WTC11 (cell line): Measurements from ENCODE around the gene SLC15A5. TPM values are rescaled to one million over a fixed set of nuclear protein-coding genes. Genes with fewer than 3 reads are reported as not detected.

Experiments
- ATAC-seq: fragments of 200-7000 bp; cut with Tn5 transposase; 2 replicates; pipeline ENCODE4 v1.10.0; 2021; ENCODE audit warnings: mild to moderate bottlenecking, moderate library complexity
- CTCF ChIA-PET: fragments of 300-600 bp; sonication (Branson Sonifier 250); formaldehyde crosslinking; loops from one replicate; lab custom pipeline; 2021; ENCODE audit warnings: antibody characterized with exemption; lab: Charles Lee
- POLR2A ChIA-PET: fragments of 350-600 bp; sonication (Branson Sonifier 250); formaldehyde crosslinking; loops from one replicate; lab custom pipeline; 2021; ENCODE audit warnings: antibody characterized with exemption; lab: Charles Lee
- DNase-seq: peaks from one replicate; pipeline ENCODE4 v3.0.0; 2021; ENCODE audit warnings: low spot score
- H3K27ac Mint-ChIP-seq: 2 replicates; pipeline ENCODE4 v1.8.0; 2021; ENCODE audit warnings: mixed read lengths
- H3K27me3 Mint-ChIP-seq: 2 replicates; pipeline ENCODE4 v1.8.0; 2021; ENCODE audit warnings: low read depth, mild to moderate bottlenecking, moderate library complexity, mixed read lengths
- H3K36me3 Mint-ChIP-seq: 2 replicates; pipeline ENCODE4 v1.8.0; 2021; ENCODE audit warnings: mixed read lengths
- H3K4me1 Mint-ChIP-seq: 2 replicates; pipeline ENCODE4 v1.8.0; 2022; ENCODE audit warnings: mixed read lengths
- H3K4me3 Mint-ChIP-seq: 2 replicates; pipeline ENCODE4 v1.8.0; 2021; ENCODE audit warnings: mild to moderate bottlenecking, moderate library complexity, mixed read lengths
- H3K9me3 Mint-ChIP-seq: 2 replicates; pipeline ENCODE4 v1.8.0; 2021; ENCODE audit warnings: mixed read lengths
- ATF2 ChIP-seq: sonication (generic); formaldehyde crosslinking; IDR thresholded peaks from 2 replicates; pipeline ENCODE4 v1.8.1; 2022; ENCODE audit warnings: low read depth, missing genetic modification reagents, borderline replicate concordance
- CDX4 ChIP-seq: fragments of 250-450 bp; sonication (Bioruptor Pico); IDR thresholded peaks from 2 replicates; pipeline ENCODE4 v1.9.0; 2021; ENCODE audit warnings: moderate library complexity, mild to moderate bottlenecking, inconsistent platforms, borderline replicate concordance
- ESRRA ChIP-seq: sonication (generic); formaldehyde crosslinking; IDR thresholded peaks from 2 replicates; pipeline ENCODE4 v1.8.1; 2022; ENCODE audit warnings: mild to moderate bottlenecking, missing genetic modification reagents, borderline replicate concordance
- GRHL2 ChIP-seq: fragments of 250-450 bp; sonication (Bioruptor Pico); IDR thresholded peaks from 2 replicates; pipeline ENCODE4 v1.8.0; 2022; ENCODE audit warnings: mild to moderate bottlenecking, moderate library complexity; ENCODE audit not compliant: insufficient replicate concordance, severe bottlenecking
- HMGA2 ChIP-seq: fragments of 250-450 bp; sonication (Bioruptor Pico); IDR thresholded peaks from 2 replicates; pipeline ENCODE4 v1.4.0; 2021; ENCODE audit warnings: mild to moderate bottlenecking, moderate library complexity
- HMGXB4 ChIP-seq: sonication (generic); formaldehyde crosslinking; IDR thresholded peaks from 2 replicates; pipeline ENCODE4 v1.8.1; 2023; ENCODE audit warnings: mild to moderate bottlenecking, moderate library complexity, missing genetic modification reagents
- KAT7 ChIP-seq: sonication (generic); formaldehyde crosslinking; IDR thresholded peaks from 2 replicates; pipeline ENCODE4 v1.8.1; 2023; ENCODE audit warnings: missing genetic modification reagents, mild to moderate bottlenecking, borderline replicate concordance
- MXD4 ChIP-seq: fragments of 250-450 bp; sonication (Bioruptor Pico); IDR thresholded peaks from 2 replicates; pipeline ENCODE4 v1.8.0; 2021; ENCODE audit warnings: mild to moderate bottlenecking, moderate library complexity, borderline replicate concordance
- NR2C2 ChIP-seq: sonication (generic); formaldehyde crosslinking; IDR thresholded peaks from 2 replicates; pipeline ENCODE4 v1.8.0; 2022; ENCODE audit warnings: mild to moderate bottlenecking, missing genetic modification reagents
- OVOL2 ChIP-seq: fragments of 250-450 bp; sonication (Bioruptor Pico); IDR thresholded peaks from 2 replicates; pipeline ENCODE4 v1.9.0; 2021; ENCODE audit warnings: mild to moderate bottlenecking, borderline replicate concordance
- PRRX2 ChIP-seq: fragments of 250-450 bp; sonication (Bioruptor Pico); IDR thresholded peaks from 2 replicates; pipeline ENCODE4 v1.8.0; 2021; ENCODE audit warnings: mild to moderate bottlenecking
- SOX15 ChIP-seq: fragments of 250-450 bp; sonication (Bioruptor Pico); IDR thresholded peaks from 2 replicates; pipeline ENCODE4 v1.9.0; 2021; ENCODE audit warnings: mild to moderate bottlenecking
- SP1 ChIP-seq: sonication (generic); formaldehyde crosslinking; conservative IDR thresholded peaks from 2 replicates; pipeline ENCODE4 v1.8.1; 2022; ENCODE audit warnings: missing genetic modification reagents
- ZBTB21 ChIP-seq: sonication (generic); formaldehyde crosslinking; IDR thresholded peaks from 2 replicates; pipeline ENCODE4 v1.8.1; 2023; ENCODE audit warnings: mild to moderate bottlenecking, missing genetic modification reagents, borderline replicate concordance
- ZNF396 ChIP-seq: fragments of 250-450 bp; sonication (Bioruptor Pico); IDR thresholded peaks from 2 replicates; pipeline ENCODE4 v1.8.0; 2021; ENCODE audit warnings: mild to moderate bottlenecking, moderate library complexity, borderline replicate concordance
- ZNF423 ChIP-seq: fragments of 250-450 bp; sonication (Bioruptor Pico); IDR thresholded peaks from 2 replicates; pipeline ENCODE4 v2.1.2; 2022; ENCODE audit warnings: mild to moderate bottlenecking, moderate library complexity
- ZNF425 ChIP-seq: fragments of 250-450 bp; sonication (Bioruptor Pico); conservative IDR thresholded peaks from 2 replicates; pipeline ENCODE4 v1.9.0; 2021; ENCODE audit warnings: mild to moderate bottlenecking
- total RNA-seq: library from RNA; stranded (reverse); gene quantifications from 3 replicates; pipeline ENCODE4 v1.2.3, GENCODE V29; 2021
- TF ChIP-seq, protein P1 (sequence below): sonication (generic); formaldehyde crosslinking; IDR thresholded peaks from 2 replicates; pipeline ENCODE4 v1.8.0; 2022; ENCODE audit warnings: mild to moderate bottlenecking, missing genetic modification reagents
- TF ChIP-seq, protein P2 (sequence below): sonication (generic); formaldehyde crosslinking; IDR thresholded peaks from 2 replicates; pipeline ENCODE4 v1.8.0; 2023; ENCODE audit warnings: missing genetic modification reagents
- TF ChIP-seq, protein P3 (sequence below): fragments of 200-600 bp; IDR thresholded peaks from 2 replicates; pipeline ENCODE4 v1.8.0; 2022; ENCODE audit warnings: antibody characterized with exemption

SLC15A5 gene
- total RNA-seq, 1 experiment from 2014 or later: not detected

DNA sequence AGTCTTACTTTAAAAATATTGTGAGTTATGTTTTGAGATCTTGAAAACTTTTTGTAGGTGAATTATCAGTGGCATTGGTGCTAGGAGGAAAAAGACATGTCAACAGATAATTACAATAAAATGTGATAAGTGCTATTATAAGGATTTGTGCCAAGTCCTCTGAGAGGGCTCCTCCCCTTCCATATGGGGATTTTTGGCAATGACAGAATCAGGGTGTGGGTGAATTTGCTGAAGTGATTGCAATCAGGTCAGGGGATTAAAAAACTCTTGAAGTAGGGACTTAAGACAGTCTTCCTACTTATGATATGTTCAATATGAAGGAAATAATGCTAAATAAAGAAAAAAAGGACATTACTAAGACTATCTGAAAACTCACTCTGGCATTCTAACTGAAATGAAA is 122.5 kb downstream of the SLC15A5 start:
- Mint-ChIP-seq H3K36me3 (no peaks in the 10 kb centered on the region), H3K27me3 (no peaks in the 10 kb centered on the region), H3K4me3 (no peak overlapping the region), H3K9me3 (no peaks in the 10 kb centered on the region), H3K27ac (no peak overlapping the region), H3K4me1 (no peaks in the 10 kb centered on the region)
- ATAC-seq (no peak), DNase-seq (no peak)
- no peak for TF ChIP-seq ZNF396 (CRISPR knock-in tag)
- no peak for TF ChIP-seq ATF2 (CRISPR knock-in tag)
- TF ChIP-seq, protein P1, sequence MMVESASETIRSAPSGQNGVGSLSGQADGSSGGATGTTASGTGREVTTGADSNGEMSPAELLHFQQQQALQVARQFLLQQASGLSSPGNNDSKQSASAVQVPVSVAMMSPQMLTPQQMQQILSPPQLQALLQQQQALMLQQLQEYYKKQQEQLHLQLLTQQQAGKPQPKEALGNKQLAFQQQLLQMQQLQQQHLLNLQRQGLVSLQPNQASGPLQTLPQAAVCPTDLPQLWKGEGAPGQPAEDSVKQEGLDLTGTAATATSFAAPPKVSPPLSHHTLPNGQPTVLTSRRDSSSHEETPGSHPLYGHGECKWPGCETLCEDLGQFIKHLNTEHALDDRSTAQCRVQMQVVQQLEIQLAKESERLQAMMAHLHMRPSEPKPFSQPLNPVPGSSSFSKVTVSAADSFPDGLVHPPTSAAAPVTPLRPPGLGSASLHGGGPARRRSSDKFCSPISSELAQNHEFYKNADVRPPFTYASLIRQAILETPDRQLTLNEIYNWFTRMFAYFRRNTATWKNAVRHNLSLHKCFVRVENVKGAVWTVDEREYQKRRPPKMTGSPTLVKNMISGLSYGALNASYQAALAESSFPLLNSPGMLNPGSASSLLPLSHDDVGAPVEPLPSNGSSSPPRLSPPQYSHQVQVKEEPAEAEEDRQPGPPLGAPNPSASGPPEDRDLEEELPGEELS (CRISPR knock-in tag): no peak
- no peak for TF ChIP-seq ESRRA (CRISPR knock-in tag)
- TF ChIP-seq SOX15: no peak
- no peak for TF ChIP-seq HMGA2 (CRISPR knock-in tag)
- TF ChIP-seq, protein P2, sequence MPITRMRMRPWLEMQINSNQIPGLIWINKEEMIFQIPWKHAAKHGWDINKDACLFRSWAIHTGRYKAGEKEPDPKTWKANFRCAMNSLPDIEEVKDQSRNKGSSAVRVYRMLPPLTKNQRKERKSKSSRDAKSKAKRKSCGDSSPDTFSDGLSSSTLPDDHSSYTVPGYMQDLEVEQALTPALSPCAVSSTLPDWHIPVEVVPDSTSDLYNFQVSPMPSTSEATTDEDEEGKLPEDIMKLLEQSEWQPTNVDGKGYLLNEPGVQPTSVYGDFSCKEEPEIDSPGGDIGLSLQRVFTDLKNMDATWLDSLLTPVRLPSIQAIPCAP: no peak
- TF ChIP-seq CDX4 (CRISPR knock-in tag): no peak
- TF ChIP-seq, protein P3, sequence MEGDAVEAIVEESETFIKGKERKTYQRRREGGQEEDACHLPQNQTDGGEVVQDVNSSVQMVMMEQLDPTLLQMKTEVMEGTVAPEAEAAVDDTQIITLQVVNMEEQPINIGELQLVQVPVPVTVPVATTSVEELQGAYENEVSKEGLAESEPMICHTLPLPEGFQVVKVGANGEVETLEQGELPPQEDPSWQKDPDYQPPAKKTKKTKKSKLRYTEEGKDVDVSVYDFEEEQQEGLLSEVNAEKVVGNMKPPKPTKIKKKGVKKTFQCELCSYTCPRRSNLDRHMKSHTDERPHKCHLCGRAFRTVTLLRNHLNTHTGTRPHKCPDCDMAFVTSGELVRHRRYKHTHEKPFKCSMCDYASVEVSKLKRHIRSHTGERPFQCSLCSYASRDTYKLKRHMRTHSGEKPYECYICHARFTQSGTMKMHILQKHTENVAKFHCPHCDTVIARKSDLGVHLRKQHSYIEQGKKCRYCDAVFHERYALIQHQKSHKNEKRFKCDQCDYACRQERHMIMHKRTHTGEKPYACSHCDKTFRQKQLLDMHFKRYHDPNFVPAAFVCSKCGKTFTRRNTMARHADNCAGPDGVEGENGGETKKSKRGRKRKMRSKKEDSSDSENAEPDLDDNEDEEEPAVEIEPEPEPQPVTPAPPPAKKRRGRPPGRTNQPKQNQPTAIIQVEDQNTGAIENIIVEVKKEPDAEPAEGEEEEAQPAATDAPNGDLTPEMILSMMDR: no peak
- no peak for TF ChIP-seq OVOL2 (CRISPR knock-in tag)
- TF ChIP-seq SP1 (CRISPR knock-in tag): no peak
- TF ChIP-seq ZNF423 (CRISPR knock-in tag): no peak
- no peak for TF ChIP-seq GRHL2 (CRISPR knock-in tag)
- TF ChIP-seq ZNF425 (CRISPR knock-in tag): no peak
- no peak for TF ChIP-seq NR2C2 (CRISPR knock-in tag)
- no peak for TF ChIP-seq ZBTB21 (CRISPR knock-in tag)
- no peak for TF ChIP-seq PRRX2 (CRISPR knock-in tag)
- TF ChIP-seq KAT7 (CRISPR knock-in tag): no peak
- TF ChIP-seq HMGXB4: no peak
- no peak for TF ChIP-seq MXD4 (CRISPR knock-in tag)
- POLR2A ChIA-PET: no interaction called here
- CTCF ChIA-PET: no interaction called here
